GM23248 (cell line): ENCODE data around the gene ANO2. TPM values are rescaled to one million over a fixed set of nuclear protein-coding genes. Genes with fewer than 3 reads are reported as not detected.

Experiments
- DNase-seq: peaks from one replicate; pipeline ENCODE4 v3.0.0-alpha.2; 2015
- H2AFZ ChIP-seq: fragments of 200-600 bp; sonication (generic); 2 replicates; pipeline ENCODE4 v1.6.1; 2016; ENCODE audit warnings: antibody characterized with exemption
- H3F3A ChIP-seq: fragments of 200-600 bp; sonication (generic); 2 replicates; pipeline ENCODE4 v1.6.1; 2016; ENCODE audit warnings: mild to moderate bottlenecking, antibody characterized with exemption, mixed run types; ENCODE audit not compliant: insufficient read depth
- H3K27ac ChIP-seq: fragments of 200-600 bp; sonication (generic); 2 replicates; pipeline ENCODE4 v1.5.1; 2016; ENCODE audit warnings: mild to moderate bottlenecking
- H3K27me3 ChIP-seq: fragments of 200-600 bp; sonication (generic); replicated peaks from 2 replicates; pipeline ENCODE4 v1.6.1; 2016; ENCODE audit warnings: mild to moderate bottlenecking; ENCODE audit not compliant: insufficient read depth
- H3K36me3 ChIP-seq: fragments of 200-600 bp; sonication (generic); 2 replicates; pipeline ENCODE4 v1.6.1; 2016; ENCODE audit warnings: low read depth, mild to moderate bottlenecking
- H3K4me1 ChIP-seq: fragments of 200-600 bp; sonication (generic); 2 replicates; pipeline ENCODE4 v1.6.1; 2016; ENCODE audit warnings: mild to moderate bottlenecking; ENCODE audit not compliant: insufficient read depth
- H3K4me2 ChIP-seq: fragments of 200-600 bp; sonication (generic); one replicate; pipeline ENCODE4 v1.6.1; 2016; ENCODE audit warnings: mild to moderate bottlenecking; ENCODE audit not compliant: unreplicated experiment
- H3K4me3 ChIP-seq: fragments of 200-600 bp; sonication (generic); 2 replicates; pipeline ENCODE4 v1.5.1; 2016; ENCODE audit warnings: mild to moderate bottlenecking
- H3K79me2 ChIP-seq: fragments of 200-600 bp; sonication (generic); 2 replicates; pipeline ENCODE4 v1.6.1; 2016; ENCODE audit warnings: mild to moderate bottlenecking; ENCODE audit not compliant: insufficient read depth
- H3K9ac ChIP-seq: fragments of 200-600 bp; sonication (generic); 2 replicates; pipeline ENCODE4 v1.6.1; 2016; ENCODE audit warnings: mild to moderate bottlenecking
- H3K9me2 ChIP-seq: fragments of 200-600 bp; sonication (generic); 2 replicates; pipeline ENCODE4 v1.6.1; 2016; ENCODE audit warnings: mixed run types, mild to moderate bottlenecking, moderate library complexity; ENCODE audit not compliant: insufficient read depth
- H3K9me3 ChIP-seq: fragments of 200-600 bp; sonication (generic); one replicate; pipeline ENCODE4 v1.6.1; 2017; ENCODE audit warnings: low read depth
- H4K20me1 ChIP-seq: fragments of 200-600 bp; sonication (generic); 2 replicates; pipeline ENCODE4 v1.6.0; 2016; ENCODE audit not compliant: insufficient read depth
- EZH2 ChIP-seq: fragments of 200-600 bp; sonication (generic); IDR thresholded peaks from 2 replicates; pipeline ENCODE4 v1.6.1; 2018; ENCODE audit warnings: antibody characterized with exemption, mild to moderate bottlenecking; ENCODE audit not compliant: insufficient read depth, poor library complexity, severe bottlenecking
- EZH2phosphoT487 ChIP-seq: fragments of 200-600 bp; sonication (generic); IDR thresholded peaks from 2 replicates; pipeline ENCODE4 v1.6.1; 2018; ENCODE audit warnings: antibody characterized with exemption, moderate library complexity, mild to moderate bottlenecking, low read depth; ENCODE audit not compliant: insufficient read depth
- WGBS, 2 experiments: methylation state at CpG; one replicate each; pipeline ENCODE4 v1.1.6; 2015 to 2017; ENCODE audit warnings: low lambda C conversion rate in 2 of 2, low coverage in 1 of 2; ENCODE audit errors: missing lambda C conversion rate in 2 of 2; 5-methylcytosine and 5-hydroxymethylcytosine counted together
- in situ Hi-C: fragments of 300-500 bp; cut with MboI; formaldehyde crosslinking; loops from 2 replicates; pipeline ENCODE4 v1.15.0; 2020
- polyA plus RNA-seq: library from polyadenylated mRNA; unstranded; fragments of >200 nt; fragmentation: Nextera tagmentation; extraction: Ambion mirVana; gene quantifications from 2 replicates; pipeline ENCODE4 v1.2.1, GENCODE V29; 2016
- total RNA-seq: library from RNA; depleted of rRNA; stranded (reverse); fragments of >200 nt; shearing (Covaris generic); gene quantifications from 2 replicates; pipeline ENCODE4 v1.2.3, GENCODE V29; 2014

Gene ANO2
- total and polyA plus RNA-seq, 2 experiments from 2014 or later: not detected

GRCh38 chr12:5556946-5557673 is 387.9 kb downstream of the ANO2 start:
- H2AFZ ChIP-seq: no peak overlapping the region
- no peak overlapping the region for H3K4me3 ChIP-seq
- 70 to 73% methylated on average over 6 of the region's 6 CpGs for WGBS, 2 experiments
- H3K36me3 ChIP-seq: no peaks in the 10 kb centered on the region
- H3F3A ChIP-seq: peaks cover 8% of the 10 kb centered on the region; the same call in 1 of the 2 replicates
- H4K20me1 ChIP-seq: no peaks in the 10 kb centered on the region
- in situ Hi-C loops: no loop called here
- H3K9me3 ChIP-seq: no peaks in the 10 kb centered on the region
- H3K27me3 ChIP-seq: no peaks in the 10 kb centered on the region
- peaks cover 7% of the 10 kb centered on the region; the same call in 1 of the 2 replicates for H3K4me1 ChIP-seq
- no peak for DNase-seq
- no peak overlapping the region for H3K27ac ChIP-seq
- no peak overlapping the region for H3K9ac ChIP-seq
- no peaks in the 10 kb centered on the region for H3K79me2 ChIP-seq
- H3K4me2 ChIP-seq: no peak overlapping the region
- H3K9me2 ChIP-seq: no peaks in the 10 kb centered on the region
- TF ChIP-seq EZH2phosphoT487: no peak

GRCh38 chr12:5556033-5556614 is 388.9 kb downstream of the ANO2 start:
- WGBS, 2 experiments: 84 to 85% methylated on average over 13 of the region's 13 CpGs
- in situ Hi-C loops: no loop called here

GRCh38 chr12:5554711-5555110 is 390.3 kb downstream of the ANO2 start:
- no peak overlapping the region for H3K27ac ChIP-seq
- no peaks in the 10 kb centered on the region for H3K27me3 ChIP-seq
- peak; percentile 40 for DNase-seq
- H3K9ac ChIP-seq: no peak overlapping the region
- H3K4me2 ChIP-seq: no peak overlapping the region
- no peaks in the 10 kb centered on the region for H4K20me1 ChIP-seq
- no peaks in the 10 kb centered on the region for H3K79me2 ChIP-seq
- no peak overlapping the region for H2AFZ ChIP-seq
- in situ Hi-C loops: no loop called here
- H3K9me2 ChIP-seq: no peaks in the 10 kb centered on the region
- no peak overlapping the region for H3K4me3 ChIP-seq
- peaks cover 7% of the 10 kb centered on the region; the same call in 1 of the 2 replicates for H3K4me1 ChIP-seq
- no peaks in the 10 kb centered on the region for H3K36me3 ChIP-seq
- H3K9me3 ChIP-seq: no peaks in the 10 kb centered on the region
- WGBS, 2 experiments: 40 to 47% methylated on average over 4 of the region's 4 CpGs
- peaks cover 8% of the 10 kb centered on the region; the same call in 1 of the 2 replicates for H3F3A ChIP-seq
- TF ChIP-seq EZH2 (no peak), EZH2phosphoT487 (no peak)

More at GRCh38 chr12:5556033-5556614, 388.9 kb downstream of the ANO2 start:
- no peaks in the 10 kb centered on the region for H3K27me3 ChIP-seq
- H3K27ac ChIP-seq: no peak overlapping the region
- peaks cover 7% of the 10 kb centered on the region; the same call in 1 of the 2 replicates for H3K4me1 ChIP-seq
- H3F3A ChIP-seq: peaks cover 8% of the 10 kb centered on the region; the same call in 1 of the 2 replicates
- H3K9me2 ChIP-seq: no peaks in the 10 kb centered on the region
- no peak for TF ChIP-seq EZH2phosphoT487
- no peak for TF ChIP-seq EZH2
- no peak overlapping the region for H3K4me2 ChIP-seq
- H4K20me1 ChIP-seq: no peaks in the 10 kb centered on the region
- no peak for DNase-seq
- H2AFZ ChIP-seq: no peak overlapping the region
- no peaks in the 10 kb centered on the region for H3K79me2 ChIP-seq
- H3K36me3 ChIP-seq: no peaks in the 10 kb centered on the region
- no peak overlapping the region for H3K9ac ChIP-seq
- no peaks in the 10 kb centered on the region for H3K9me3 ChIP-seq
- no peak overlapping the region for H3K4me3 ChIP-seq

- no peak for TF ChIP-seq EZH2
- no peak for TF ChIP-seq EZH2phosphoT487
- H3K9me2 ChIP-seq: no peaks in the 10 kb centered on the region
- 0 out of 2 replicates have a peak, but pooled peaks cover 6% of the 10 kb centered on the region for H3F3A ChIP-seq
- 36 to 46% methylated on average over 4 to 5 of the region's 5 CpGs for WGBS, 2 experiments
- no peaks in the 10 kb centered on the region for H3K36me3 ChIP-seq
- H3K4me3 ChIP-seq: no peak overlapping the region
- H3K9me3 ChIP-seq: no peaks in the 10 kb centered on the region
- in situ Hi-C loops: no loop called here
- H3K4me2 ChIP-seq: no peak overlapping the region
- H3K27me3 ChIP-seq: no peaks in the 10 kb centered on the region
- H2AFZ ChIP-seq: no peak overlapping the region
- no peaks in the 10 kb centered on the region for H4K20me1 ChIP-seq
- H3K79me2 ChIP-seq: no peaks in the 10 kb centered on the region
- H3K4me1 ChIP-seq: peaks cover 6% of the 10 kb centered on the region
- H3K9ac ChIP-seq: no peak overlapping the region
- no peak for DNase-seq
- no peak overlapping the region for H3K27ac ChIP-seq
Observed at GRCh38 chr12:5549011-5549410, 396.0 kb downstream of the ANO2 start.
